GM18511 (cell line): ENCODE results near the gene SNORC.

Experiments used
- ATAC-seq: cut with Tn5 transposase; IDR thresholded peaks from one replicate; pipeline ENCODE4 v1.9.1; 2021; ENCODE audit warnings: mild to moderate bottlenecking, moderate library complexity; ENCODE audit not compliant: unreplicated experiment

SNORC gene

GRCh38 chr2:232925153-232925820 lies 55.2 kb downstream of the SNORC start:
- no peak for ATAC-seq

GRCh38 chr2:232925821-232926156 lies 55.7 kb downstream of the SNORC start:
- no peak for ATAC-seq

- no peak for ATAC-seq
These were observed 56.4 kb downstream of the SNORC start for GRCh38 chr2:232926431-232926939.

GRCh38 chr2:232927032-232927792 lies 57.1 kb downstream of the SNORC start:
- ATAC-seq, result no peak

- ATAC-seq, result no peak
These were observed 57.9 kb downstream of the SNORC start for GRCh38 chr2:232927793-232928550.
